ENCODE results near the gene PIGU.

- TF ChIP-seq POLR2A (IDR thresholded peaks at IDR 0.05), result no peak
- TF ChIP-seq CTCF (IDR thresholded peaks at IDR 0.05 in 4 of 5, conservative IDR thresholded peaks at IDR 0.05 in 1 of 5), result no peak
Measured at GRCh38 chr20:34570859-34571306, 106.0 kb downstream of the PIGU start.

All from gastrocnemius medialis (tissue), 4 donors.